ENCODE results near the gene SDK1.

The SDK1 gene

GRCh38 chr7:4170997-4171786 is 870.1 kb downstream of the SDK1 start:
- TF ChIP-seq CTCF (conservative IDR thresholded peaks at IDR 0.05; ENCODE audit: control insufficient read depth, insufficient read depth, low read depth, low read length): no peak
- H3K4me3 ChIP-seq (ENCODE audit: control insufficient read depth, low read depth, low read length): no peak overlapping the region
- DNase-seq (ENCODE audit: low read depth): no peak

GRCh38 chr7:4172883-4173282 is 871.8 kb downstream of the SDK1 start:
- TF ChIP-seq CTCF (conservative IDR thresholded peaks at IDR 0.05; ENCODE audit: control insufficient read depth, insufficient read depth, low read depth, low read length): no peak
- DNase-seq (ENCODE audit: low read depth): no peak
- no peak overlapping the region for H3K4me3 ChIP-seq (ENCODE audit: control insufficient read depth, low read depth, low read length)

GRCh38 chr7:4173615-4174014 is 872.6 kb downstream of the SDK1 start:
- no peak overlapping the region for H3K4me3 ChIP-seq (ENCODE audit: control insufficient read depth, low read depth, low read length)
- DNase-seq (ENCODE audit: low read depth): no peak
- TF ChIP-seq CTCF (conservative IDR thresholded peaks at IDR 0.05; ENCODE audit: control insufficient read depth, insufficient read depth, low read depth, low read length): no peak

GRCh38 chr7:4174016-4174415 is 873.0 kb downstream of the SDK1 start:
- no peak overlapping the region for H3K4me3 ChIP-seq (ENCODE audit: control insufficient read depth, low read depth, low read length)
- no peak for DNase-seq (ENCODE audit: low read depth)
- TF ChIP-seq CTCF (conservative IDR thresholded peaks at IDR 0.05; ENCODE audit: control insufficient read depth, insufficient read depth, low read depth, low read length): no peak

GRCh38 chr7:4174451-4174850 is 873.4 kb downstream of the SDK1 start:
- no peak overlapping the region for H3K4me3 ChIP-seq (ENCODE audit: control insufficient read depth, low read depth, low read length)
- no peak for TF ChIP-seq CTCF (conservative IDR thresholded peaks at IDR 0.05; ENCODE audit: control insufficient read depth, insufficient read depth, low read depth, low read length)
- no peak for DNase-seq (ENCODE audit: low read depth)

- DNase-seq (ENCODE audit: low read depth): no peak
Measured at GRCh38 chr7:4174884-4175283, 873.8 kb downstream of the SDK1 start.

More at GRCh38 chr7:4174884-4175283, 873.8 kb downstream of the SDK1 start:
- no peak overlapping the region for H3K4me3 ChIP-seq (ENCODE audit: control insufficient read depth, low read depth, low read length)
- TF ChIP-seq CTCF (conservative IDR thresholded peaks at IDR 0.05; ENCODE audit: control insufficient read depth, insufficient read depth, low read depth, low read length): no peak

Data from fibroblast of mammary gland (primary cell).